HepG2 (cell line): ENCODE results near the gene FAF2. TPM values are rescaled to one million over a fixed set of nuclear protein-coding genes. Genes with fewer than 3 reads are reported as not detected.

Experiments
- CHD2 ChIP-seq: IDR thresholded peaks from 2 replicates; pipeline ENCODE4 v1.6.1; 2011; ENCODE audit warnings: low read depth, low read length, improper control_type of control experiment
- ELF1 ChIP-seq: sonication (generic); formaldehyde crosslinking; IDR thresholded peaks from 2 replicates; pipeline ENCODE4 v1.4.0; 2020; ENCODE audit warnings: missing genetic modification reagents
- FLYWCH1 ChIP-seq: sonication (generic); formaldehyde crosslinking; IDR thresholded peaks from 2 replicates; pipeline ENCODE4 v1.8.1; 2023; ENCODE audit warnings: mild to moderate bottlenecking, missing genetic modification reagents
- HCFC1 ChIP-seq: fragments of 150-350 bp; IDR thresholded peaks from 2 replicates; pipeline ENCODE4 v1.6.1; 2014; ENCODE audit warnings: low read depth, low read length
- HMG20A ChIP-seq: IDR thresholded peaks from 2 replicates; pipeline ENCODE4 v1.6.1; 2016; ENCODE audit warnings: borderline replicate concordance
- RBFOX2 ChIP-seq: fragments of 200-400 bp; formaldehyde crosslinking; IDR thresholded peaks from 2 replicates; pipeline ENCODE4 v1.6.1; 2017; ENCODE audit warnings: low read depth, mild to moderate bottlenecking, low read length
- SIN3A ChIP-seq: IDR thresholded peaks from 2 replicates; pipeline ENCODE4 v1.6.1; 2011; ENCODE audit warnings: low read depth, mild to moderate bottlenecking, control low read depth, low read length, borderline replicate concordance
- SP5 ChIP-seq: IDR thresholded peaks from 2 replicates; pipeline ENCODE4 v1.6.1; 2016; ENCODE audit warnings: low read depth, borderline replicate concordance
- ZBTB10 ChIP-seq: sonication (generic); formaldehyde crosslinking; IDR thresholded peaks from 2 replicates; pipeline ENCODE4 v1.4.0; 2020; ENCODE audit warnings: missing genetic modification reagents, borderline replicate concordance
- ZNF407 ChIP-seq: sonication (generic); formaldehyde crosslinking; IDR thresholded peaks from one replicate; pipeline ENCODE4 v1.5.1; 2020; ENCODE audit warnings: mild to moderate bottlenecking, missing genetic modification reagents; ENCODE audit errors: not compliant biosample characterization
- ZNF589 ChIP-seq: sonication (generic); formaldehyde crosslinking; conservative IDR thresholded peaks from 2 replicates; pipeline ENCODE4 v1.8.0; 2022; ENCODE audit warnings: mild to moderate bottlenecking, moderate library complexity, missing genetic modification reagents
- ZNF639 ChIP-seq: conservative IDR thresholded peaks from 2 replicates; pipeline ENCODE4 v1.6.1; 2018; ENCODE audit warnings: missing genetic modification reagents
- ZNF878 ChIP-seq: sonication (generic); formaldehyde crosslinking; IDR thresholded peaks from 2 replicates; pipeline ENCODE4 v1.8.1; 2023; ENCODE audit warnings: mild to moderate bottlenecking, missing genetic modification reagents, moderate library complexity
- polyA plus RNA-seq, 8 experiments: library from polyadenylated mRNA; depleted of rRNA in 3 of 8; stranded (reverse) in 7 of 8; unstranded in 1 of 8; fragments of >200 nt; fragmentation: Illumina TruSeq in 4 of 8; extraction: Trizol in 4 of 8; gene quantifications; 2 replicates each; pipeline versions ENCODE4 v1.2.1 to v1.2.3, GENCODE V29; 2011 to 2016; ENCODE audit warnings: low read depth in 4 of 8, missing spikeins in 1 of 8, mixed read lengths in 1 of 8; ENCODE audit not compliant: insufficient read depth in 1 of 8
- total RNA-seq, 5 experiments: library from RNA; depleted of rRNA; stranded (reverse); fragments of >200 nt; fragmentation: Illumina TruSeq; extraction: Trizol; gene quantifications; 2 replicates each; pipeline ENCODE4 v1.2.3, GENCODE V29; 2016; ENCODE audit warnings: low read depth in 1 of 5

FAF2 gene
- total and polyA plus RNA-seq, 2 of the 13 experiments (the other 11 are each of a cell fraction or from before 2014, with no cell fraction given): 27.8 to 34.3 TPM

GRCh38 chr5:176415952-176416924, 31.9 kb upstream of the FAF2 start, which contains the start of gene CLTB (continued):
- TF ChIP-seq ZNF407 (CRISPR knock-in tag): no peak
- no peak for TF ChIP-seq ELF1 (CRISPR knock-in tag)
- no peak for TF ChIP-seq ZNF589 (CRISPR knock-in tag)
- TF ChIP-seq RBFOX2: peak; percentile 68
- TF ChIP-seq SIN3A: peak; percentile 25; the same call in 1 of the 2 replicates
- TF ChIP-seq HMG20A (CRISPR knock-in tag): no peak
- TF ChIP-seq HCFC1: no peak
- no peak for TF ChIP-seq ZNF878 (CRISPR knock-in tag)
- TF ChIP-seq SP5: 0 out of 2 replicates have a peak, but pooled peaks have one; percentile 56
- TF ChIP-seq ZBTB10 (CRISPR knock-in tag): no peak
- TF ChIP-seq ZNF639 (CRISPR knock-in tag): peak; percentile 74
- no peak for TF ChIP-seq CHD2
- TF ChIP-seq FLYWCH1 (CRISPR knock-in tag): no peak
